Omental fat pad (tissue), 4 donors: ENCODE results near the gene HTRA1. TPM values are rescaled to one million over a fixed set of nuclear protein-coding genes. Genes with fewer than 3 reads are reported as not detected.

Source experiments
- ATAC-seq: fragments of 150-250 bp; one replicate; pipeline ENCODE4 v1.9.1; 2016; ENCODE audit warnings: mild to moderate bottlenecking, moderate library complexity; ENCODE audit not compliant: low FRiP score
- DNase-seq: peaks from one replicate; pipeline ENCODE4 v3.0.0-alpha.2; 2019; ENCODE audit warnings: low spot score
- CTCF ChIP-seq, 3 donors: fragments of 450-650 bp; IDR thresholded peaks; one replicate each; pipeline ENCODE4 v1.5.1; 2016 to 2017; ENCODE audit warnings: antibody characterized with exemption in 3 of 3, mild to moderate bottlenecking in 3 of 3, moderate library complexity in 2 of 3
- total RNA-seq, 4 donors: library from RNA; depleted of rRNA; stranded (reverse); fragments of >200 nt; gene quantifications; one replicate each; pipeline ENCODE4 v1.1.0, GENCODE V29; 2016

Gene HTRA1
- 100 to 1,000 TPM in 3 of 4 donors, 10 to 100 TPM in 1; 92.8 to 402 (median 260) TPM for total RNA-seq

- TF ChIP-seq CTCF (IDR thresholded peaks at IDR 0.05), result no peak
- ATAC-seq, result peak; percentile 51
Observed at GRCh38 chr10:122461367-122461728, at the start of gene HTRA1. HTRA1 (plus strand) TSS chr10:122461553; CDS start chr10:122461653, 100 bp downstream.

GRCh38 chr10:122413327-122413726 is 48.0 kb upstream of the HTRA1 start:
- ATAC-seq (no peak), DNase-seq (no peak)
- no peak for TF ChIP-seq CTCF (IDR thresholded peaks at IDR 0.05)

More at GRCh38 chr10:122461367-122461728, at the start of gene HTRA1:
- no peak for DNase-seq

GRCh38 chr10:122417667-122418066 is 43.7 kb upstream of the HTRA1 start:
- DNase-seq, result no peak
- no peak for ATAC-seq
- no peak for TF ChIP-seq CTCF (IDR thresholded peaks at IDR 0.05)

GRCh38 chr10:122419016-122419415 is 42.3 kb upstream of the HTRA1 start:
- no peak for TF ChIP-seq CTCF (IDR thresholded peaks at IDR 0.05)
- DNase-seq, result no peak
- ATAC-seq, result no peak

- DNase-seq (no peak), ATAC-seq (no peak)
- TF ChIP-seq CTCF (IDR thresholded peaks at IDR 0.05), result no peak
Observed at GRCh38 chr10:122419876-122420623, 41.3 kb upstream of the HTRA1 start.

- ATAC-seq (no peak), DNase-seq (no peak)
- no peak for TF ChIP-seq CTCF (IDR thresholded peaks at IDR 0.05)
Observed at GRCh38 chr10:122420624-122421007, 40.7 kb upstream of the HTRA1 start.

- TF ChIP-seq CTCF (IDR thresholded peaks at IDR 0.05), result no peak
- no peak for DNase-seq
- peak; percentile 62 for ATAC-seq
Observed at GRCh38 chr10:122421054-122421625, 40.2 kb upstream of the HTRA1 start.
